Ishikawa (cell line): ENCODE results near the gene ZNF593OS.

Experiments
- CEBPB ChIP-seq: IDR thresholded peaks from 2 replicates; pipeline ENCODE4 v1.6.1; 2012
- CREB1 ChIP-seq: IDR thresholded peaks from 2 replicates; pipeline ENCODE4 v1.6.1; 2012; ENCODE audit warnings: low read depth
- EGR1 ChIP-seq: IDR thresholded peaks from 2 replicates; pipeline ENCODE4 v1.6.1; 2012
- EP300 ChIP-seq: IDR thresholded peaks from 2 replicates; pipeline ENCODE4 v1.6.1; 2012; ENCODE audit warnings: borderline replicate concordance
- FOXM1 ChIP-seq: IDR thresholded peaks from 2 replicates; pipeline ENCODE4 v1.6.1; 2012; ENCODE audit warnings: low read depth, borderline replicate concordance
- NFIC ChIP-seq: IDR thresholded peaks from 2 replicates; pipeline ENCODE4 v1.6.1; 2012
- RAD21 ChIP-seq: IDR thresholded peaks from 2 replicates; pipeline ENCODE4 v1.6.1; 2012; ENCODE audit warnings: low read depth
- TAF1 ChIP-seq: IDR thresholded peaks from 2 replicates; pipeline ENCODE4 v1.6.1; 2012; ENCODE audit warnings: low read depth, mild to moderate bottlenecking
- TCF12 ChIP-seq: IDR thresholded peaks from 2 replicates; pipeline ENCODE4 v1.6.1; 2012; ENCODE audit warnings: low read depth
- TEAD4 ChIP-seq: IDR thresholded peaks from 2 replicates; pipeline ENCODE4 v1.6.1; 2012
- YY1 ChIP-seq: IDR thresholded peaks from 2 replicates; pipeline ENCODE4 v1.6.1; 2012; ENCODE audit warnings: low read depth
- ZBTB7A ChIP-seq: IDR thresholded peaks from 2 replicates; pipeline ENCODE4 v1.6.1; 2012; ENCODE audit warnings: low read depth
- TF ChIP-seq, protein P1 (sequence below): IDR thresholded peaks from 2 replicates; pipeline ENCODE4 v1.6.1; 2012; ENCODE audit warnings: low read depth, mild to moderate bottlenecking
- TF ChIP-seq, protein P2 (sequence below): IDR thresholded peaks from 2 replicates; pipeline ENCODE4 v1.6.1; 2012
- TF ChIP-seq, protein P3 (sequence below): IDR thresholded peaks from 2 replicates; pipeline ENCODE4 v1.6.1; 2012

ZNF593OS gene

DNA sequence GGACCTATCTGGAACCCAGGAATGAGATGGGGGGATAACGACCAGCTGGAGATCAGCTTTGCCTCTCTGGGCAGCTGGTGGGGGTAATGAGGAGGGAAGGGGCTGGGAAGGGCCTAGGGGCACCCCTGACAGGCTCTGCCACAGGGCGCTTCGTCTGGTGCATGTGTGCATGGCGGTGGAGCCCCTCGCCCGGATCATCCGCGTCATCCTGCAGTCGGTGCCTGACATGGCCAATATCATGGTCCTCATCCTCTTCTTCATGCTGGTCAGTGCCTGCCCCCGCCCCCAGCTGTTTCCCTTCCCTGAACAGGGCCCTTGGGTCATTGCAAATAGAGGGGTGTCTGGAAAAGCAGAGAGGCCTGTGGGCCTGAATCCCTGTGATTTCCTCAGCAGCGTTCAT is 26.2 kb upstream of the ZNF593OS start:
- TF ChIP-seq, protein P1, sequence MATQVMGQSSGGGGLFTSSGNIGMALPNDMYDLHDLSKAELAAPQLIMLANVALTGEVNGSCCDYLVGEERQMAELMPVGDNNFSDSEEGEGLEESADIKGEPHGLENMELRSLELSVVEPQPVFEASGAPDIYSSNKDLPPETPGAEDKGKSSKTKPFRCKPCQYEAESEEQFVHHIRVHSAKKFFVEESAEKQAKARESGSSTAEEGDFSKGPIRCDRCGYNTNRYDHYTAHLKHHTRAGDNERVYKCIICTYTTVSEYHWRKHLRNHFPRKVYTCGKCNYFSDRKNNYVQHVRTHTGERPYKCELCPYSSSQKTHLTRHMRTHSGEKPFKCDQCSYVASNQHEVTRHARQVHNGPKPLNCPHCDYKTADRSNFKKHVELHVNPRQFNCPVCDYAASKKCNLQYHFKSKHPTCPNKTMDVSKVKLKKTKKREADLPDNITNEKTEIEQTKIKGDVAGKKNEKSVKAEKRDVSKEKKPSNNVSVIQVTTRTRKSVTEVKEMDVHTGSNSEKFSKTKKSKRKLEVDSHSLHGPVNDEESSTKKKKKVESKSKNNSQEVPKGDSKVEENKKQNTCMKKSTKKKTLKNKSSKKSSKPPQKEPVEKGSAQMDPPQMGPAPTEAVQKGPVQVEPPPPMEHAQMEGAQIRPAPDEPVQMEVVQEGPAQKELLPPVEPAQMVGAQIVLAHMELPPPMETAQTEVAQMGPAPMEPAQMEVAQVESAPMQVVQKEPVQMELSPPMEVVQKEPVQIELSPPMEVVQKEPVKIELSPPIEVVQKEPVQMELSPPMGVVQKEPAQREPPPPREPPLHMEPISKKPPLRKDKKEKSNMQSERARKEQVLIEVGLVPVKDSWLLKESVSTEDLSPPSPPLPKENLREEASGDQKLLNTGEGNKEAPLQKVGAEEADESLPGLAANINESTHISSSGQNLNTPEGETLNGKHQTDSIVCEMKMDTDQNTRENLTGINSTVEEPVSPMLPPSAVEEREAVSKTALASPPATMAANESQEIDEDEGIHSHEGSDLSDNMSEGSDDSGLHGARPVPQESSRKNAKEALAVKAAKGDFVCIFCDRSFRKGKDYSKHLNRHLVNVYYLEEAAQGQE = no peak
- TF ChIP-seq TAF1 (no peak), EGR1 (no peak), NFIC (no peak), TEAD4 (no peak), CEBPB (no peak), TCF12 (no peak), CREB1 (no peak), EP300 (no peak), FOXM1 (no peak), ZBTB7A (no peak), YY1 (no peak), RAD21 (no peak)
- TF ChIP-seq, protein P2, sequence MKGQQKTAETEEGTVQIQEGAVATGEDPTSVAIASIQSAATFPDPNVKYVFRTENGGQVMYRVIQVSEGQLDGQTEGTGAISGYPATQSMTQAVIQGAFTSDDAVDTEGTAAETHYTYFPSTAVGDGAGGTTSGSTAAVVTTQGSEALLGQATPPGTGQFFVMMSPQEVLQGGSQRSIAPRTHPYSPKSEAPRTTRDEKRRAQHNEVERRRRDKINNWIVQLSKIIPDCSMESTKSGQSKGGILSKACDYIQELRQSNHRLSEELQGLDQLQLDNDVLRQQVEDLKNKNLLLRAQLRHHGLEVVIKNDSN = no peak
- TF ChIP-seq, protein P3, sequence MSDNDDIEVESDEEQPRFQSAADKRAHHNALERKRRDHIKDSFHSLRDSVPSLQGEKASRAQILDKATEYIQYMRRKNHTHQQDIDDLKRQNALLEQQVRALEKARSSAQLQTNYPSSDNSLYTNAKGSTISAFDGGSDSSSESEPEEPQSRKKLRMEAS = no peak

DNA sequence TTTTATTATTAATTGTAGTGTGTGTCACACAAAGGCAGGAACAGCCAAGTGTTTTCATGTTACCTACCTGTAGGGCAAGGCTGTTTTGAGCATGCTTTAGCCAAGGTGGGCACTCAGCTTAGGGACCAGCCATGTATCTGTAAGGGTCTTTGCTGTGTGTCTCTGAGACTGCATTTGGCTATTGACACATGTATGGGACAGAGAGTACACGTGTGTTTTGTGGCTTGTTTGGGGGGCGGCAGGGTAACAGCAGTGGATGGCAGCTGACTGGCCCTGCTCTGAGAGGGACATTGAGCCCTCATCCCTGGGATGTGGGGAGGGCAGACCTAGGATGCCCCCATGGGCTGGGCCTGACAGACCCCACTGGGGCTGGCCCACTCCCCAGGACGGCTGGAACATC is 25.7 kb upstream of the ZNF593OS start:
- TF ChIP-seq ZBTB7A (no peak), YY1 (no peak), TEAD4 (no peak), EP300 (no peak), CEBPB (no peak), CREB1 (no peak), FOXM1 (no peak), EGR1 (no peak), RAD21 (no peak), NFIC (no peak), TAF1 (no peak), TCF12 (no peak)
- TF ChIP-seq, protein P3 = no peak
- TF ChIP-seq, protein P2 = no peak
- TF ChIP-seq, protein P1 = no peak

DNA sequence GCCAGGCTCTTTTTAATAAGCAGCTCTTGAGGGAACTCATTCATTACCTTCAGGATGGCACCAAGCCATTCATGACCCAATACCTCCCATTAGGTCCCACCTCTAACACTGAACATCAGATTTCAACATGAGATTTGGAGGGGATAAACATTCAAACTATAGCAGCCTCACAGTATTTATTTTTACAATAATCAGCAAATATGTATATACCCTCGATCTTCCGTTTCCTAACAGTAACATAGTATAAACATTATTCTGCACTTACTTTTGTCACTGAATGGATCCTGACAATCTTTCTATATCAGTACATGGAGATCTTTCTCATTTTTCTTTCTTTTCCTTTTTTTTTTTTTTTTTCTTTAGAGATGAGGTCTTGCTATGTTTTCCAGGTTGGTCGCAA is 24.2 kb upstream of the ZNF593OS start:
- TF ChIP-seq ZBTB7A (no peak), EP300 (no peak), FOXM1 (no peak), TAF1 (no peak), EGR1 (no peak), TCF12 (no peak), RAD21 (no peak), YY1 (no peak)
- TF ChIP-seq, protein P3 = no peak
- TF ChIP-seq, protein P1 = no peak

DNA sequence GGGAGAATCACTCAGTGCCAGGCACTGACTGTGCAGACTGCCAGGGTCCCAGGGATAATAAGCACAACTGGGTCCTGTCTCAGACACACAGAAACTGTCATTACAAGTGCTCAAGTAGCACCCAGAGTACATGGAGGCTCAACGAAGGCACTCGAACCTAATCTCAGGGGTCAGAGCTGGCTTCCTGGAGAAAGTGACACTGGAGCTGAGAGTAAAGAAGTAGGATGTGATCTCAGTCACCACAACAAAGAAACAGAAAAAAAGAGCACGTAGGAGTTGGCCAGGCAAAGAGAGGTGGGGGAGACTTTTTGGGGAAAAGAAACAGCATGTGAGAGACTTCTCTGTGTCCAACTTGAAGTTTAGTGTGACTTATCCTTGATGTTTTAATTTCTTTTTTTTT is 20.1 kb upstream of the ZNF593OS start:
- no peak for TF ChIP-seq ZBTB7A
- no peak for TF ChIP-seq NFIC
- no peak for TF ChIP-seq FOXM1
- TF ChIP-seq CREB1 = no peak
- TF ChIP-seq, protein P2 = no peak
- no peak for TF ChIP-seq RAD21
- no peak for TF ChIP-seq CEBPB
- no peak for TF ChIP-seq YY1
- TF ChIP-seq EGR1 = no peak
- TF ChIP-seq EP300 = no peak
- TF ChIP-seq TCF12 = no peak
- no peak for TF ChIP-seq TAF1
- TF ChIP-seq, protein P1 = no peak
